ENCODE measurements around the gene PNKD.

The PNKD gene

DNA sequence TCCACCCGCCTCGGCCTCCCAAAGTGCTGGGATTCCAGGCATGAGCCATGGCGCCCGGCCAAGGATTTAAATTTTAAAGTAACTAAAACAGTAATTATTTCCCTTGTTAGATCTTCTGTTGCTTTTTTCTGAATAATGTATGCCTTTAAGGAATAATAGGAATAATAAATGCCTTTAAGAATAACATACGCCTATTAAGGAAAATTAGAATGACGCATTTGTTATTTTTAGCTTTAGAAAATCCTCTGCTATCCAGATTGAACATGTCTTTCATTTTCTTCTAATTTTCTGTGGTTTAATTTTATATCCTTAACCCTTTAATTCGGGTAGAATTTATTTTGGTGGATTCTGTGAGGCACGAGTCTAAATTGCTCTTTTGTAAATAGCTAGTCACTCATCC lies 45.1 kb downstream of the PNKD start:
- no peak for DNase-seq (ENCODE audit: low read depth)

DNA sequence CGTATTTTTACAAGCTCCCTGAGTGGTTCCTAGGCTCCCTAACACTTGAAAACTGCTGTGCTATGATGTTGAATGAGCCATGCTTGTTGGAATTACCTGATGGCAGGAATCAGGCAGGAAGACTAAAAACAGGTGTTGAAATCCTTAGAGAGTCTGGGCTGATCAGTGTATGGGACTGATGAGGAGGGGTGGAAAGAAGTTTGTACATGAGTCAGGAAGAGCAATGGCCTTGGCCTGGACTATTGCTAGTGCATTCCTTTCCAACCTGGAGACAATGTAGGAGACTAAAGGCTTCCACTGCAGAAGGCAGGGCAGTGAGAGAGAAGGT lies 46.9 kb downstream of the PNKD start:
- no peak for DNase-seq (ENCODE audit: low read depth)

- no peak for DNase-seq (ENCODE audit: low read depth)
Measured at GRCh38 chr2:218317835-218318234, 47.5 kb downstream of the PNKD start.

- no peak for DNase-seq (ENCODE audit: low read depth)
Measured at GRCh38 chr2:218318241-218318640, 47.9 kb downstream of the PNKD start.

DNA sequence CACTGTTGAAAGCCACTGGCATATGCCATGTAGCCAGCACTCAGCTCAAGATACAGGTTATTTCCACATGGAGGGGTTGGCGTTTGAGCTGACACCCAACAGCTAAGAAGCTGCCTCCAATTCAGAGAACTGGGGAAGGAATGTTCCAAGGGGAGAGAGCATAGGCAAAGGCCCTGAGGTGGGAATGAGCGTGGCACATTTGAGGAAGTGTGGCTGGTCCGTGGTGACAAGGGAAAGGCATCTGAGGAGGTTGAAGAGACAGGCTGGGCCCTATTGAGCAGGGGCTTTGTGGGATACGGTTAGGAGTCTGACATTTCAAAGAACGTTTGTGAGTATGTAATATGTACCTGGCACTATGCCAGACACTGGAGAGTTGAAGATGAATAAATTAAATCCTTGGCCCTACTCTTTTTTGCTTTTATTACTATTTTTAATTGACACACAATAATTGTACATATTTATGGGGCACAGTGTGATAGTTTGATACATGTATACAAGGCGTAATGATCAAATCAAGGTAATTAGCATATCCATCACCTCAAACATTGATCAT lies 49.6 kb downstream of the PNKD start:
- no peak for DNase-seq (ENCODE audit: low read depth)

GRCh38 chr2:218320704-218321336 lies 50.5 kb downstream of the PNKD start:
- no peak for DNase-seq (ENCODE audit: low read depth)

GRCh38 chr2:218322768-218323525 lies 52.6 kb downstream of the PNKD start:
- peak; percentile 29 for DNase-seq (ENCODE audit: low read depth)

- no peak for DNase-seq (ENCODE audit: low read depth)
Measured at GRCh38 chr2:218323526-218324472, 53.5 kb downstream of the PNKD start.

GRCh38 chr2:218325566-218326160 lies 55.3 kb downstream of the PNKD start:
- no peak for DNase-seq (ENCODE audit: low read depth)

DNA sequence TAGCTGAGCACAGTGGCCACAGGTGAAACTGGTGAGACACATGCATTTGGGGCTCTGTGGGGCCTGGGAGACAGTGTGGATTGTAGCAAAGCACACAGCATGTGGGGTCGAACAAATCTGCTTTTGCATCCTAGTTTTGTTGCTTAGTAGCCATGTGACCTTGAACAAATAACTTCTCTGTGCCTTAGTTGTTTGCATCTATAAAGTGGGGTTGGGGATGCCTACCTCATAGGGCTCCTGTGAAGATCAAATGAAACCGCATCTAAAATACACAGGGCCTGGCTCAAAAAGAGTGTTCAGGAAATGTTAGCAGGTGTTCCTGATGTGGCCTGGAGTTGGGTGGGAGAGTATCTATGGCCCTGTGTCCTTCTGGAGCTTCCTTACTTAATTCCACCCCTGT lies 56.0 kb downstream of the PNKD start:
- no peak for DNase-seq (ENCODE audit: low read depth)

DNA sequence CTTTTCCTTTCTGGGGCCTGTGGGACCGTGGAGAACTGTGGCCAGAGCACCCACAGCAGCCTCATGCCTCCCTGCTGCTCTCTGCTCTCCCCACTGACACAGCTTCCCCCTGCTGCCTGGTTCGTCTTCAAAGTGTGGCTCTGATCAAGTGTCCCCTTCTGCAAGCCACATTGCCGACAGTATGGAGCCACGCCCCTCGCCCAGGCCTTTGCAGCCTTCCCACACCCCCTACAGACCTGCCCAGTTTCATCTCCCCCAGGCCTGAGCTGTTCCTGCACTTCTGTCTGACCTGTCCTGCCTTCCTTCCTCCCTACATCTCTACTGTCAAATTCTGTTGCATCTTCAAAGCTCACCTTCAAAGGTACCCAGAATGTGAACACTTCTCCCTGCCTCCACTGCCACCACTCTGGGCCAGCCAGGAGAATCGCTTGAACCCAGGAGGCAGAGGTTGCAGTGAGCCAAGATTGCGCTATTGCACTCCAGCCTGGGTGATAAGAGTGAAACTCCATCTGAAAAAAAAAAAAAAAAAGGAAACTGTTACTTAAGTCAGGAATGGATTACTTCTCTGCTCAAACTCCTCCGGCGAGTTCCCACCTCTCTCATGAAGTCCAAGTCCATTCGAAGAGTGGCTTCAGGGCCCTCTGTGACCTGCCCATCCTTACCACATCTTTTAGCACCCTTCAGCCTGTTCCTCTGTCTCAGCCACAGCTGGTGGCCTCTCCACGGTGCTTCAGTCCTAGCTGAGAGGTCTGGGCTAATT lies 57.3 kb downstream of the PNKD start:
- DNase-seq (ENCODE audit: low read depth): no peak

DNA sequence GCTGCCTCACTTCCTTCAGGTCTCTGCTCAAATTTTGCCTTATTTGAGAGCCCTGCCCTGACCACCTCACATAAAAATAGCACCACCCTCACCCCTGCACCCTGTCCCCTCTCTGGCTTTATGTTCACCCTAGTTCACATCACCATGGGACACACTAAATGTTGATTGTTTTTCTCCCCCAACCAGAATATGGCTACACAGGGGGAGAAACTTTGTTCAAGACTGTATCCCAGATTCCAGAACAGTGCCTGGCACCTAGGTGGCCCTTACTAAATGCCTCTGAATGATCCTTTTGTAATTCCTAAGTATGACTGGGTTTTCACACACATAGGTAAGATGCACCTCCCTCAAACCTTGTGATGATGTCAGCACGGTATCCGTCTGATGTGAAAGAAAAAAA lies 58.0 kb downstream of the PNKD start:
- no peak for DNase-seq (ENCODE audit: low read depth)

- no peak for DNase-seq (ENCODE audit: low read depth)
Measured at GRCh38 chr2:218329027-218329825, 58.9 kb downstream of the PNKD start.

DNA sequence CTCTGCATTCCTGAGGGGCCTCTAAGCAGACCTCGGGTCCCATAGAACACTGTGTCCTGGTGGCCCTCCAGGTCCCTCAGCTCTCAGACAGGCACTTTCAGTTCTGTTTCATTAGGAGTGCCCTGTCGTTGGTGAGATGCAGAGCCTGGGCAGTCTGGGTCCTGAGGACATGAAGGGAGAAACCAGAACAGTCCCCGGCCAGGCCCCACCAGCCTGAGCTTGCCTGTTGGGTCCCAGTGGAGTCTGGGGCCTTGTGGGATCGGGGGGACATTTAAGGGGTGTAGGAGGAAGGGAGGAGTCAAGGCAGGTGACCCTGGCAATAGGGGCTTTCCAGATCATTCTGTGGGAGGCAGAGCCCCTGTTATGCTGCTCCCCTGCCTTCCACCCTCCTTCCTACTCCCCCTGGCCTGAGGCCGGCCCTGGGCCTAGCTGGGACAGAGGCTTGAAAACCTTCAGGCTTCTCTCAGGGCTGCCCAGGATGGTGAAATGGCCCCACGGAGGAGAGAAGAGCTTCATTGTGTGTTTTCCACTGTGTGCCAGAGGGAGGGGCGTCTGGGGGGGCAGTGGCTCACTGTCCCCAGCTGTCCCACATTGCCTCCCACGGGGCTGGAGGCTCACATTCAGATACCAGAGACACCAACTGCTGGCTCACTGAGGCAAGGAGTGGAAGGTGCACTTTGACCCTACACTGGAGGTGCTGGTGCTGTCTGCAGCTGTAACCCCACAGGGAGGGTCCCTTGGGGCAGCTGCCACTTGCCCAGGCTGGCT lies 59.7 kb downstream of the PNKD start:
- DNase-seq (ENCODE audit: low read depth): no peak

DNA sequence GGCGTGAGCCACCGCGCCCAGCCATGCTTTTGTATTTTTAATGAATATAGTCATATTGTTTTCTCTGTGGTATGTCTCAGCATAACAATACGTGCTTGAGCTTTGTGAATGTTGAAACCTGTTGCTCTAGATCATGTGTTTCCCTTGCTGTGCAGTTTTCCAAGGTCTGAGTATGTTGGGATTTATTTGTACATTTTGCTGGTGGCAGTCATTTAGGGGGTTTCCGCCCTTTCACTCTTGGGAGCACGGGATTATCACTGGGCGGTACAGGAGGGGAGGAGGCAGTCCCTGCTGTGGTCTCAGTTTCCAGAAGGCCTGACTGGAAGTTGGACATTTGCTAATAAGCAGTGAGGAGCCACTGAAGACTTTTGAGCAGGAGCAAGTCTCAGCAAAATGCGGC lies 61.4 kb downstream of the PNKD start:
- no peak for DNase-seq (ENCODE audit: low read depth)

GRCh38 chr2:218332288-218332687 lies 62.0 kb downstream of the PNKD start:
- no peak for DNase-seq (ENCODE audit: low read depth)

- no peak for DNase-seq (ENCODE audit: low read depth)
Measured at GRCh38 chr2:218332920-218333645, 62.8 kb downstream of the PNKD start.

GRCh38 chr2:218334531-218334930 lies 64.2 kb downstream of the PNKD start:
- no peak for DNase-seq (ENCODE audit: low read depth)

DNA sequence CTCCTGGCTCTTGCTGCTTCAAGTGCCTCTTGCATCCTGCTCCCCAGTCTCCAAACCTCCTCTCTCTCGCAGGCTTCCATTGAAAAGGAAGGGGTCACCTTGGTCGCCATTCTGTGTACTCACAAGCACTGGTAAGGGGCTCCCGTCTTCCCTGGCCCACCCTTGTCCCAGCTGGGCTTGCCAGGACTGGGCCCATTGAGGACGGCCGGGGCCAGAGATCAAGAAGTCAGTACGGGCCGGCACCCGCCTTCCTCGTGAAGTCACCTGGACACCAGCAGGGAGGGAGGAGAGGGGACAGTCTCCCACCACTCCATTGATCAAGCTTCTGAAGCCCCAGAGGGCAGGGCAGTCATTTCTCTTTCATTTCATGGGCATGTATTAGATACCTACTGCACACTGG lies 70.3 kb downstream of the PNKD start:
- DNase-seq (ENCODE audit: low read depth): no peak
